Measurements from ENCODE around the gene ALPL. TPM values are rescaled to one million over a fixed set of nuclear protein-coding genes. Genes with fewer than 3 reads are reported as not detected.
A peak's percentile ranks its signal among the peaks of the same experiment; 100 is the strongest.
"Not testable (repeated sequence)": the region's sequence is repeated elsewhere in the genome, so short reads cannot be mapped to it uniquely, and the experiment has no call there.

ALPL gene
- total and polyA plus RNA-seq, 9 of the 15 experiments (the other 6 are each of a cell fraction or from before 2014, with no cell fraction given), result 0.04 to 0.38 (median 0.18) TPM; not detected in 4

DNA sequence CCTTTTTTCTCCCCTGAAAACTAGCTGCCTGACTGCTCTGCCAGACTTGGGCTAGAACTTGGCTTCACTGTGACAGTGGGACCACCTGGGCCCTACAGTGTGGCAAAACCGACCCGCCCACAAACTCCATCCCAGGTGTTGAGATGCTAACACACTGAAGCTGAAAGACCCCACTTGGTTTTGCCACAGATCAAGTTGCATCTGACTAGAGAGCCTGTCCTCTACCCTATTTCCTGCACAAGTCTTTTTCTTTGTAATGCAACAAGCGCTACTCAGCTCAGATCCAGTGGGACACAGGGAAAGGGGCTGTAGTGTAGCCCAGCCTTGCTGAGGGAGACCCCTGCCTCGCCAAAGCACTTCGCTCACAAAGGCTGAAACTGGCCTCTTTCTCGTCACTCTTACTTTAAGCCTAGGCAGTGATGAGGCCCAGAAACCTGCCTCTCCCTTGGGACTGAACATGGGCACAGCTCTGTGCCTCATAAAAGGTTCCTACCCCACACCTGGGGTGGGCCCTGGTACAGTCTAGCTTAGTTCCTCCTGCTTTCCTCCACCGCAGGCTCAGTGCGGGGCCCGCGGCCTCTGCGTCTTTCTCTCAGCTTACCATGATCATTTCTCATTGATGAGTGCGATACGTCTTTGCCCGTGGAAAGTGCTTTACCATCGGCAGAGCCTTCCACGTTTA lies 9.7 kb downstream of the ALPL start (continued):
- TF ChIP-seq FOXJ2 (tag; IDR thresholded peaks at IDR 0.05), result no peak

- H4K20me1 ChIP-seq (replicated peaks; ENCODE audit: control insufficient read depth, insufficient read depth, low read length); H3K9me1 ChIP-seq (ENCODE audit: control insufficient read depth, insufficient read depth, low read length); H3K79me2 ChIP-seq (ENCODE audit: control insufficient read depth, insufficient read depth, low read length); H3K36me3 ChIP-seq (ENCODE audit: control insufficient read depth, insufficient read depth, low read length); H3K9ac ChIP-seq (ENCODE audit: insufficient read depth in 1 of 2, low read depth in 2 of 2, low read length in 2 of 2); FAIRE-seq; H3K4me1 ChIP-seq (replicated peaks in 1 of 2; ENCODE audit: control insufficient read depth in 2 of 2, insufficient read depth in 2 of 2, low read length in 2 of 2); ATAC-seq; H2AFZ ChIP-seq (ENCODE audit: low read depth, low read length); H3K4me2 ChIP-seq (ENCODE audit: insufficient read depth, low read length); CTCF ChIA-PET (ENCODE audit: low intra/inter-chr PET ratio); DNase-seq (ENCODE audit: extremely low read depth in 1 of 4, low spot score in 3 of 4); BruUV-seq (replicated peaks); H3K4me3 ChIP-seq; H3K9me3 ChIP-seq (replicated peaks; ENCODE audit: control insufficient read depth, insufficient read depth, low read depth, low read length); H3K27ac ChIP-seq (ENCODE audit: extremely low read depth, low read depth, low read length): not testable (repeated sequence)
- 15% methylated on average over 11 of the region's 11 CpGs for WGBS (ENCODE audit: insufficient coverage, low coverage, missing lambda C conversion rate)
- POLR2A ChIA-PET, result interaction anchor here (0.6 to 1.7 kb wide), 2 partner anchors 13 to 129 kb away, joined by 5 read pairs; no protein-coding TSS in a partner anchor
- intact Hi-C loops (cut with micrococcal nuclease), result loop anchor here (10.0 kb wide), 2 partner anchors 75 to 445 kb away; no protein-coding TSS in a partner anchor
- H3K27me3 ChIP-seq (ENCODE audit: control insufficient read depth in 2 of 2, insufficient read depth in 2 of 2, low read length in 2 of 2), result peaks cover 23 to 67% of the 10 kb centered on the region in 2 experiments; a peak in 4 of 5 replicates
- in situ Hi-C loops (cut with MboI), result loop anchor here (25.0 kb wide), 1 partner anchor 143 kb away; the partner anchor contains the start of gene RAP1GAP
- TF ChIP-seq NRF1 (conservative IDR thresholded peaks at IDR 0.05 in 1 of 2, IDR thresholded peaks at IDR 0.05 in 1 of 2), result peak in 1 of 2 experiments; percentile 4; a peak in 1 of 4 replicates
These were observed 10.4 kb downstream of the ALPL start for GRCh38 chr1:21519486-21520070.
